ENCODE measurements around the gene UBC.
"Not testable (repeated sequence)": the region's sequence is repeated elsewhere in the genome, so short reads cannot be mapped to it uniquely, and the experiment has no call there.

DNA sequence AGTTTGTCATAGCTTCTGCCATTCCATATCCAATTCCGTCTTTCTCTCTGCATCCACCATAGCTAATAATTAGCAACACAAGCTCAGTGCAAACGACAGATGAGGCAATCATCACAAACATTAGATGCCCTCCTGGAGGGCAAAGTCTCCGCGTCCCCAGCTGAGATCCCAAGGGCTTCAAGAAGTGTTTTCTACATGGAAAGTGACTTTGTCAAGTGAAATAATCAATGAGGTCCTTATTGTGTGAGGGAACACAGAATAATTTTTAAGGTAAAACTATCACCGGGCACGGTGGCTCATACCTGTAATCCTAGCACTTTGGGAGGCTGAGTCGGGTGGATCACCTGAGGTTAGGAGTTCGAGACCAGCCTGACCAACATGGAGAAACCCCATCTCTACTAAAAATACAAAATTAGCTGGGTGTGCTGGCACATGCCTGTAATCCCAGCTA lies 14.1 kb downstream of the UBC start:
- not testable (repeated sequence) for TF ChIP-seq CTCF, POLR2A (IDR thresholded peaks at IDR 0.05)
